OCI-LY7 (cell line): Measurements from ENCODE around the gene FNDC3B. TPM values are rescaled to one million over a fixed set of nuclear protein-coding genes. Genes with fewer than 3 reads are reported as not detected.

Experiments
- BruUV-seq: library from RNA; stranded (reverse); fragments of 400-500 nt; replicated peaks from 2 replicates; lab custom pipeline; 2021; lab: Mats Ljungman, UMichigan
- CTCF ChIA-PET: fragments of 300-600 bp; sonication (Branson Sonifier 250); formaldehyde crosslinking; loops from one replicate; lab custom pipeline; 2022; ENCODE audit warnings: antibody characterized with exemption; ENCODE audit not compliant: unreplicated experiment; lab: Charles Lee
- POLR2A ChIA-PET: fragments of 300-600 bp; sonication (Branson Sonifier 250); formaldehyde crosslinking; loops from one replicate; lab custom pipeline; 2022; ENCODE audit warnings: antibody characterized with exemption; lab: Charles Lee
- DNase-seq: peaks from one replicate; pipeline ENCODE4 v3.0.0-alpha.2; 2015; ENCODE audit warnings: low spot score
- H2AFZ ChIP-seq: fragments of 200-600 bp; sonication (generic), shearing (Covaris generic); 2 replicates; pipeline ENCODE4 v1.6.1; 2014; ENCODE audit warnings: mild to moderate bottlenecking, antibody characterized with exemption, low read length, moderate library complexity
- H3K27ac ChIP-seq: fragments of 200-600 bp; sonication (generic); 2 replicates; pipeline ENCODE4 v1.5.1; 2014; ENCODE audit warnings: mixed run types, low read depth, mild to moderate bottlenecking, moderate library complexity, low read length, inconsistent platforms; ENCODE audit not compliant: poor library complexity, severe bottlenecking
- H3K36me3 ChIP-seq: fragments of 200-600 bp; sonication (generic); 2 replicates; pipeline ENCODE4 v1.6.1; 2014; ENCODE audit warnings: mild to moderate bottlenecking, antibody characterized with exemption, low read length, moderate library complexity, mixed read lengths; ENCODE audit not compliant: insufficient read depth
- H3K4me1 ChIP-seq: fragments of 200-600 bp; sonication (generic); 2 replicates; pipeline ENCODE4 v1.5.1; 2014; ENCODE audit warnings: mild to moderate bottlenecking, low read length; ENCODE audit not compliant: insufficient read depth, poor library complexity, severe bottlenecking
- H3K4me2 ChIP-seq: fragments of 200-600 bp; sonication (generic); 2 replicates; pipeline ENCODE4 v1.6.1; 2014; ENCODE audit warnings: mild to moderate bottlenecking, low read length
- H3K4me3 ChIP-seq: fragments of 200-600 bp; sonication (generic); 2 replicates; pipeline ENCODE4 v1.5.1; 2014; ENCODE audit warnings: mild to moderate bottlenecking, low read depth, low read length; ENCODE audit not compliant: poor library complexity, severe bottlenecking
- H3K79me2 ChIP-seq: fragments of 200-600 bp; sonication (generic); 2 replicates; pipeline ENCODE4 v1.6.1; 2016; ENCODE audit warnings: low read depth, mild to moderate bottlenecking, low read length, moderate library complexity, mixed read lengths; ENCODE audit not compliant: insufficient read depth
- H3K9me2 ChIP-seq: fragments of 200-600 bp; sonication (generic); 2 replicates; pipeline ENCODE4 v1.6.1; 2016; ENCODE audit warnings: mild to moderate bottlenecking, low read length, mixed read lengths; ENCODE audit not compliant: insufficient read depth
- H3K9me3 ChIP-seq: fragments of 200-600 bp; sonication (generic); 2 replicates; pipeline ENCODE4 v1.6.1; 2014; ENCODE audit warnings: mild to moderate bottlenecking, mixed run types, low read length, mixed read lengths
- H4K20me1 ChIP-seq: fragments of 200-600 bp; sonication (generic); 2 replicates; pipeline ENCODE4 v1.6.1; 2014; ENCODE audit warnings: mild to moderate bottlenecking, antibody characterized with exemption, low read length, moderate library complexity, mixed read lengths; ENCODE audit not compliant: insufficient read depth
- CTCF ChIP-seq: fragments of 200-600 bp; sonication (generic); conservative IDR thresholded peaks from 2 replicates; pipeline ENCODE4 v1.5.1; 2014; ENCODE audit warnings: mild to moderate bottlenecking, antibody characterized with exemption, low read length, moderate library complexity, mixed read lengths
- EZH2phosphoT487 ChIP-seq: fragments of 200-600 bp; sonication (generic); IDR thresholded peaks from 2 replicates; pipeline ENCODE4 v1.6.1; 2018; ENCODE audit warnings: low read depth, borderline replicate concordance, mild to moderate bottlenecking, mixed run types, antibody characterized with exemption, low read length, moderate library complexity, mixed read lengths
- intact Hi-C: fragments of 100-400 bp; cut with micrococcal nuclease; formaldehyde crosslinking; loops from one replicate; pipeline ENCODE4 v1.10.0; 2022; ENCODE audit not compliant: unreplicated experiment
- total RNA-seq, 2 experiments: library from RNA; depleted of rRNA in 1 of 2; stranded (reverse); fragments of >200 nt in 1 of 2; shearing (Covaris generic) in 1 of 2; gene quantifications; 2 replicates each; pipeline ENCODE4 v1.2.3, GENCODE V29; 2014 to 2022

The FNDC3B gene
- total RNA-seq, 2 experiments from 2014 or later = 23.3 to 28.5 TPM

- no peak overlapping the region for H2AFZ ChIP-seq
- no peak for DNase-seq
- POLR2A ChIA-PET = no interaction called here
- 0 out of 2 replicates have a peak, but pooled peaks cover 6% of the 10 kb centered on the region for H3K36me3 ChIP-seq
- CTCF ChIA-PET = interaction anchor here (0.6 kb wide), 1 partner anchor 46 kb away, joined by 3 read pairs; no protein-coding TSS in a partner anchor
- H3K27ac ChIP-seq = no peak overlapping the region
- no peak overlapping the region for H3K4me2 ChIP-seq
- H3K9me3 ChIP-seq = no peaks in the 10 kb centered on the region
- BruUV-seq = no TSS peak
- intact Hi-C loops = no loop called here
- no peaks in the 10 kb centered on the region for H3K9me2 ChIP-seq
- no peaks in the 10 kb centered on the region for H3K79me2 ChIP-seq
- no peaks in the 10 kb centered on the region for H3K4me1 ChIP-seq
- no peak overlapping the region for H3K4me3 ChIP-seq
- H4K20me1 ChIP-seq = no peaks in the 10 kb centered on the region
- TF ChIP-seq CTCF (no peak), EZH2phosphoT487 (no peak)
Observed at GRCh38 chr3:172357850-172358754, 318.7 kb downstream of the FNDC3B start.

DNA sequence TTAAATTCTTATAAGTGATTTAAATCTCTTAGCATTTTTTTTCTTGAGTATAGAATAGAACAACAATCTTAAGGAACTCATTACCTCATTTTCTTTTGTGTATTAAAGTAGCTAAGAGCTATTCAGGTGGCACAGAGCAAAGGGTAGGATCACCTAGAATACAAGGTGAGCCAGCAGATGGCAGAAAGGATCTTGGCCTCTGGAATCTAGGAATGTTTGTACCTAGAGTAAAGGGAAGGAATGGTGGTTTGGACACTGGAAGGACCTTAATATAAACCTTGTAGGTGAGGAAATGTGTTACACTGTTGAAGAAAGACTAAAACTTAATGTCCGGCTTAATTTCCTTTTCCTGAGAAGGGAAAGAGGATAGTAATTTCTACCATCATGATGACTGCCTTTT, 319.9 kb downstream of the FNDC3B start:
- Histone ChIP-seq H3K9me2 (no peaks in the 10 kb centered on the region), H3K4me3 (no peak overlapping the region), H3K27ac (no peak overlapping the region), H3K9me3 (no peaks in the 10 kb centered on the region), H3K79me2 (no peaks in the 10 kb centered on the region), H2AFZ (no peak overlapping the region), H3K36me3 (0 out of 2 replicates have a peak, but pooled peaks cover 3% of the 10 kb centered on the region), H4K20me1 (no peaks in the 10 kb centered on the region), H3K4me1 (no peaks in the 10 kb centered on the region), H3K4me2 (no peak overlapping the region)
- no TSS peak for BruUV-seq
- ChIA-PET POLR2A (no interaction called here), CTCF (no interaction called here)
- intact Hi-C loops = no loop called here
- no peak for DNase-seq
- no peak for TF ChIP-seq EZH2phosphoT487
- TF ChIP-seq CTCF = no peak

DNA sequence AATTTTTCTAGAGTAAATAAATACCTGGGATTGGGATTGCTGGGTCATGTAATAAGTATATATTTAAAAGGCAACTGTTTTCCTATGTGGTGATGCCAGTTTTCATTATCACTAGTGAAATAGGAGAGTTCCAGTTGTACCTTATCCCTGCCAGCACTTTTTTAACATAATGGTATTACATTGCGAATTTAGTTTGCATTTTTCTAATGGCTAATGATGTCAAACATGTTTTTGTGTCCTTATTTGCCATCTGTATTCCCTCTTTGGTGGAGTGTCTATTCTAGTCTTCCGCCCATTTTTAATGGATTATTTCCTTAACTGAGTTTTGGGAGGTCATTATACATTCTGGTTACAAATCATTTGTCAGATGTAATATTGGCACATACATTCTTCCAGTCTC, 320.6 kb downstream of the FNDC3B start:
- ChIA-PET CTCF (no interaction called here), POLR2A (no interaction called here)
- intact Hi-C loops = no loop called here

More for the DNA sequence above, 320.6 kb downstream of the FNDC3B start:
- H3K4me1 ChIP-seq = no peaks in the 10 kb centered on the region
- no peaks in the 10 kb centered on the region for H3K79me2 ChIP-seq
- H3K9me3 ChIP-seq = no peaks in the 10 kb centered on the region
- BruUV-seq = no TSS peak
- H3K4me2 ChIP-seq = no peak overlapping the region
- TF ChIP-seq CTCF (no peak), EZH2phosphoT487 (no peak)
- H3K9me2 ChIP-seq = no peaks in the 10 kb centered on the region
- H3K36me3 ChIP-seq = 0 out of 2 replicates have a peak, but pooled peaks cover 3% of the 10 kb centered on the region
- DNase-seq = no peak
- no peaks in the 10 kb centered on the region for H4K20me1 ChIP-seq
- H2AFZ ChIP-seq = no peak overlapping the region
- H3K27ac ChIP-seq = no peak overlapping the region
- no peak overlapping the region for H3K4me3 ChIP-seq
